Ovary (tissue), 9 donors: ENCODE measurements around the gene TBR1. TPM values are rescaled to one million over a fixed set of nuclear protein-coding genes. Genes with fewer than 3 reads are reported as not detected.
A peak's percentile ranks its signal among the peaks of the same experiment; 100 is the strongest.

Source experiments
- DNase-seq, 5 donors: peaks; one replicate each; pipeline ENCODE4 v3.0.0-alpha.2; 2019 to 2020
- H3K27ac ChIP-seq, 2 donors: fragments of 200-600 bp; one replicate each; pipeline versions ENCODE4 v1.5.1 to v1.8.0; 2019 to 2022
- H3K27me3 ChIP-seq: fragments of 200-600 bp; one replicate; pipeline ENCODE4 v1.8.0; 2022
- H3K36me3 ChIP-seq: fragments of 200-600 bp; sonication (generic); one replicate; pipeline ENCODE4 v1.5.1; 2019
- H3K4me1 ChIP-seq: one replicate; pipeline ENCODE4 v1.8.1; 2013; ENCODE audit warnings: mild to moderate bottlenecking, moderate library complexity; ENCODE audit not compliant: insufficient read depth
- H3K4me3 ChIP-seq: fragments of 200-600 bp; sonication (generic); one replicate; pipeline ENCODE4 v1.5.1; 2017
- H3K9me3 ChIP-seq, 2 donors: fragments of 200-600 bp in 1 of 2; sonication (generic) in 1 of 2; one replicate each; pipeline versions ENCODE4 v1.5.1 to v1.8.1; 2013 to 2019; ENCODE audit warnings: mild to moderate bottlenecking in 1 of 2, moderate library complexity in 1 of 2
- CTCF ChIP-seq, 3 donors: fragments of 450-650 bp in 2 of 3; fragments of 200-600 bp in 1 of 3; IDR thresholded peaks; one replicate each; pipeline versions ENCODE4 v1.5.1 to v1.8.0; 2016 to 2022; ENCODE audit warnings: antibody characterized with exemption in 3 of 3, mild to moderate bottlenecking in 1 of 3
- EP300 ChIP-seq: sonication (generic); formaldehyde crosslinking; IDR thresholded peaks from one replicate; pipeline ENCODE4 v1.6.1; 2017; ENCODE audit warnings: antibody characterized with exemption
- POLR2A ChIP-seq: fragments of 450-650 bp; IDR thresholded peaks from one replicate; pipeline ENCODE4 v1.6.1; 2017; ENCODE audit warnings: antibody characterized with exemption, mild to moderate bottlenecking, moderate library complexity
- WGBS, 3 donors: extraction: QIAGEN DNeasy Blood & Tissue Kit in 1 of 3; methylation state at CpG; one replicate each; pipeline versions ENCODE4 v1.1.5 to v1.1.7; 2013 to 2017; 5-methylcytosine and 5-hydroxymethylcytosine counted together
- intact Hi-C, 4 donors: fragments of 100-400 bp; cut with DNase I; formaldehyde crosslinking; loops; one replicate each; pipeline versions ENCODE4 v1.11.0 to v1.15.1; 2022 to 2023
- polyA plus RNA-seq, 2 donors: library from polyadenylated mRNA; stranded (reverse); fragments of 200-250 nt in 1 of 2; fragments of 350-450 nt in 1 of 2; fragmentation: Illumina TruSeq in 1 of 2; extraction: RNeasy Lipid Tissue Mini Kit (QIAGEN cat#74804) in 1 of 2; gene quantifications; one replicate each; pipeline ENCODE4 v1.2.3, GENCODE V29; 2013 to 2014
- total RNA-seq, 7 donors: library from RNA; depleted of rRNA in 2 of 7; stranded (reverse); fragments of >200 nt in 2 of 7; fragmentation: NEBNext Ultra II Directional in 3 of 7; extraction: Animal tissue kit (Norgen Biotek cat#: 25700) in 3 of 7; gene quantifications; one replicate each; pipeline versions ENCODE4 v1.1.0 to v1.2.4, GENCODE V29; 2016 to 2023
- donor health status: DM: no; HTN: no; CAD: no; lungs with moderate emphysema.
- donor health status: DM: no; HTN: no; CAD: no.
- donor health status: Bipolar disorder and iron deficiency.
- donor health status: DM: yes; HTN: yes; CAD: no.
- donor health status: DM: no; HTN: no; CAD: no.
- donor health status: DM: yes; HTN: yes; CAD: no.

TBR1 gene
- total and polyA plus RNA-seq, 9 donors: not detected

- WGBS, 3 donors: 95 to 96% (median 95%) methylated on average over 2 of the region's 2 CpGs
- H3K4me1 ChIP-seq: no peaks in the 10 kb centered on the region
- H3K4me3 ChIP-seq: no peak overlapping the region
- TF ChIP-seq EP300 (no peak), CTCF (IDR thresholded peaks at IDR 0.05) (no peak), POLR2A (no peak)
- no peaks in the 10 kb centered on the region for H3K36me3 ChIP-seq
- no peak for DNase-seq
- no peaks in the 10 kb centered on the region for H3K9me3 ChIP-seq
- no peaks in the 10 kb centered on the region for H3K27me3 ChIP-seq
- H3K27ac ChIP-seq: no peak overlapping the region
- intact Hi-C loops: no loop called here
These were observed 8.5 kb upstream of the TBR1 start for GRCh38 chr2:161407597-161407996.

- WGBS, 3 donors: 94 to 100% (median 99%) methylated on average over 1 of the region's 1 CpG
- DNase-seq: no peak
- H3K27me3 ChIP-seq: no peaks in the 10 kb centered on the region
- intact Hi-C loops: no loop called here
- no peak for TF ChIP-seq POLR2A
- no peak for TF ChIP-seq EP300
- TF ChIP-seq CTCF (IDR thresholded peaks at IDR 0.05): no peak
- H3K27ac ChIP-seq: no peak overlapping the region
- no peaks in the 10 kb centered on the region for H3K9me3 ChIP-seq
- no peaks in the 10 kb centered on the region for H3K36me3 ChIP-seq
- no peak overlapping the region for H3K4me3 ChIP-seq
- H3K4me1 ChIP-seq: peaks cover 2% of the 10 kb centered on the region
These were observed 6.7 kb upstream of the TBR1 start for GRCh38 chr2:161409308-161409907.

GRCh38 chr2:161412346-161412745 is 3.8 kb upstream of the TBR1 start:
- H3K36me3 ChIP-seq: no peaks in the 10 kb centered on the region
- no peaks in the 10 kb centered on the region for H3K9me3 ChIP-seq
- no peak overlapping the region for H3K27ac ChIP-seq
- H3K4me3 ChIP-seq: no peak overlapping the region
- intact Hi-C loops: no loop called here
- no peaks in the 10 kb centered on the region for H3K27me3 ChIP-seq
- DNase-seq: no peak
- H3K4me1 ChIP-seq: peaks cover 6% of the 10 kb centered on the region
- TF ChIP-seq EP300 (no peak), CTCF (IDR thresholded peaks at IDR 0.05) (no peak), POLR2A (no peak)

GRCh38 chr2:161414042-161415033 is 1.8 kb upstream of the TBR1 start:
- Histone ChIP-seq H3K4me1 (peaks cover 9% of the 10 kb centered on the region), H3K27me3 (peaks cover 2% of the 10 kb centered on the region), H3K9me3 (no peaks in the 10 kb centered on the region), H3K4me3 (peak overlapping the region; percentile 41), H3K27ac (no peak overlapping the region), H3K36me3 (no peaks in the 10 kb centered on the region)
- intact Hi-C loops: no loop called here
- no peak for TF ChIP-seq CTCF (IDR thresholded peaks at IDR 0.05)
- no peak for TF ChIP-seq EP300
- 5 to 7% (median 5%) methylated on average over 60 to 69 of the region's 69 CpGs for WGBS, 3 donors
- DNase-seq: peak in 2 of 5 donors; percentile 44 to 55
